NCI-H2227 (cell line): ENCODE data around the gene TMEM130.

Experiments used
- DNase-seq: peaks from one replicate; lab custom pipeline; 2025; ENCODE audit not compliant: unreplicated experiment; lab: John Stamatoyannopoulos, UW

TMEM130 gene

DNA sequence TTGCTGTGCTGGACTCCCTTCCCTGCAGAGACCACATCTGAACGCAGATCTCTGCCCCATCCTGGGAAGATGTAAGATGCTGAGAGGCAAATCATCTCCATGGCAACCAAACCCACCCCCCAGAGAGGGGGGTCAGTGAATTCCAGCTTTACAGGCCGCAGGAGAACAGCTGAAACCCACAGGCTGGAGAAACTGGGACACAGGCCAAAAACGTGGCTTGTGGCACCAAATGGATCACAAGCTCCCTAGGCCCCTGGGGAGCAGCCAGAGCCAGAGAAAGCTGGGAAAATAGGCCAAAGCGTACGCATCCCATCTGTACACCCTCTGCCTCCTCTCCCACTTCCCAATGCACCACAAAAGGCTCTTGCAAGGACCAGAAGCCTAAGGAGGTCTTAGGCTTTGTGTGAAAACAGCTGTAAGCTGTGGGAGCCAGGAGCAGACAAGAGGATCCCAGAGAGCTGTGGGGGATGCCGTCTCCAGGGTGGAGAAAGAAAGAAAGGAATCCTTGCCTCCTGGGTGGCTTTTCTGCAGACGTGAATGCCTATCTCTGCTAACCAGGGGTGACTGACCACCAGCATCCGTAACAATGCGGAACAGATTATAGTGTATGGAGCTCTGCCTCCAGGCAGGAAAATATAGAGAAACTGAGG is 59.5 kb downstream of the TMEM130 start:
- peak; percentile 66 for DNase-seq

DNA sequence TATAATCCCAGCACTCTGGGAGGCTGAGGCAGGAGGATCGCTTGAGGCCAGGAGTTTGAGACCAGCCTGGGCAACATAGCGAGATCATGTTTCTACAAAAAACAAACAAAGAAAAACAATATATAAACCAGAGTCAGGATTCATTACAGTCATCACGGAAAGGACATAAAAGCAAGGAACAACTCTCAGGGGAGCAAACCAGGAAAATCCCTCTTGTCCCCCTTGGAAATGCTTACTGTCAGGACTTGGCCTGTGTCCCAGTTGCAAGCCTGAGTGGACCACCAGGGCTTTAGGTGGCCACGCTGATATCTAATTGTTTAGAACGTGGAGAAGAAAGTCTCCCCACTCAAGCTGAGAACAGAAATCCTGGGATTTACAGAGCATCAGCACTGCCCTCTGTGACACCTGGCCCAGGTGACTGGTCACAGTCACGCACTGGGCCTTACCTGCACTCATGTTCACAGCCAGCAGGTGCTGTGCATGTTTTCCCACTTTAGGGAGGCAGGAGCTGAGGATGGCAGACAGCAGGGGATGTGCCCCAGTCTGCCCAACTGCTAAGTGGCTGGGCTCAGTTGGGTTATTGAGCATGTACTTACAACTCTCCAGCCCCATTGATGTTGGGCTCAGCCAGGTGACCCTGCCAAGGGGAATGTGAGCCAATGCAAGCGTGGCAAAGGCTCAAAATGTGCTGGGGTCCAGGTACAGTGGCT is 60.9 kb downstream of the TMEM130 start:
- no peak for DNase-seq

DNA sequence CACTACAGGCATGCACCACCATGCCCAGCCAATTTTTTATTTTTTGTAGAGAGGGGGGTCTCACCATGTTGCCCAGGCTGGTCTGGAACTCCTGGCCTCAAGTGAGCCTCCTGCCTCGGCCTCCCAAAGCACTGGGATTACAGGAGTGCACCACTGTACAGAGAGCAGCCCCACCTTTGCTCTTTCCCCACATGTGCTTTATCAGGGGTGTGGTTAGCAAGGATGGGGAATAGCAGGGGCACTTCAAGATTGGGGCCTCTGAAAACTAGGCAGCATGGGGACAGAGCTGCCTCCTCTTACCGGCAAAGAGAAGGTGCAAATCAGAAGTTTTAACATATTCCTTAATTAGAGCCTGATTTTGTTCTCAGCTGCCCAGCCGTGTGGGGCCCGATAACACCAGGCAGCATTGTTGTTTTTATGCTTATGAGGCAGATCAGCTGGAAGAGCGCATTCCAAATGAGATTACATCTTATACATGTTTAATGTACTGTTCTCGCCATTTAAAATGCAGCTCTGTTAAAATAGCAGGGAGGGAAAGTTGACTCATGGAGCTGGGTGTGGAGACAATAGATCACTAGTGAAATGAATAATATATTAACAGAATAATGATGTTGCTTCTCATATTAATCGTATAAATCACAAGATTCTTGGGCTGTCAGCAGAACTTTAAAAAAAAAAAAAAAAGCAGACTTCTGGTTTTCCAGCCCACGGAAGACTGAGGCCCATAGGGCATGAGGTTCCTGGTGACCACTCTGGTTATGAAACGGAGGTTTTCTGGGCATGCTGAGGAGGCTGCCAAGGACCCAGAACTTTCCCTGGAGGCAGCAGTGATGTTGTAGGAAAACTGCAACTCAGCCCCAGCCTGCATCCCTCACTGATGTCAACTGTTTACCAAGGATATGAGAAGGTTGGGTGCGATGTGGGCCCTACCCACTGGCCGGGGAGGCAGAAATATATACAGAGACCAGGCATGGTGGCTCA is 62.5 kb downstream of the TMEM130 start:
- no peak for DNase-seq

- DNase-seq: no peak
Measured at GRCh38 chr7:98805956-98806838, 63.6 kb downstream of the TMEM130 start.

DNA sequence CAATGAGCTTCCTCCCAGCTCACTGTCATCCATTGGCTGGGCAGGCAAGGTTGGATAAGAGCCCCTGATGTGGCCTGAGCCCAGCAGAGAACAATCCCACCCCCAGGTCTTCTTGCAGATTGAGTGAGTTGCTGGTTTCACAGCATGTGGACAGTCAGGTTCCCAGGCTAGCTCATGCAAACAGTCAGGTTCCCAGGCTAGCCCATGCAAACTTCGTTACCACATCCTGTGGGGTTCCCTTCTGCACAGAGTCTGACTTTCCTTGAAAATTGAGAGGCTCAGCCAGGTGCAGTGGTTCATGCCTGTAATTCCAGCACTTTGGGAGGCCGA is 67.1 kb downstream of the TMEM130 start:
- no peak for DNase-seq

- peak; percentile 94 for DNase-seq
Measured at GRCh38 chr7:98802088-98802780, 67.6 kb downstream of the TMEM130 start.

DNA sequence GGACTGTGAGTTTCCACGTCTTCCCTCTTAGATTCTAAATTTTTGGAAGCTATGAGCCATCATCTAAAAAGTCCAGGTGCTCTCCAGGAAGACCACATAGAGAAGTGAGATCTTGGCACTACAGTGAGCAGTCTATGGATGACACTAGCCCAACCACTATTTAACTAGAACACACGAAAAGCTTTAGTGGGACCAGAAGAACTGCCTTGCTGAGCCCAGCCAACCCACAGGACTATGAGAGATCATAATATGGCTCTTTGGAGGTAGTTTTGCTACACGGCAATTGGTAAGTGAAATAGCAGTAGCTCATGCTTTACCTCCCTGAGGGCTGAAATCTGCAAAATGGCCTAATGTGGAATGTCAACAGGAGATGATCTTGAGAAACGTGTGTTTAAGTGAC is 68.8 kb downstream of the TMEM130 start:
- DNase-seq: no peak

- DNase-seq: no peak
Measured at GRCh38 chr7:98797150-98797549, 72.7 kb downstream of the TMEM130 start.
